HG03095 (cell line): Measurements from ENCODE around the gene ATG12.
"Not testable (repeated sequence)": the region's sequence is repeated elsewhere in the genome, so short reads cannot be mapped to it uniquely, and the experiment has no call there.

ENCODE experiments used
- ATAC-seq: cut with Tn5 transposase; IDR thresholded peaks from one replicate; pipeline ENCODE4 v1.9.1; 2021; ENCODE audit warnings: moderate library complexity; ENCODE audit not compliant: unreplicated experiment

ATG12 gene

DNA sequence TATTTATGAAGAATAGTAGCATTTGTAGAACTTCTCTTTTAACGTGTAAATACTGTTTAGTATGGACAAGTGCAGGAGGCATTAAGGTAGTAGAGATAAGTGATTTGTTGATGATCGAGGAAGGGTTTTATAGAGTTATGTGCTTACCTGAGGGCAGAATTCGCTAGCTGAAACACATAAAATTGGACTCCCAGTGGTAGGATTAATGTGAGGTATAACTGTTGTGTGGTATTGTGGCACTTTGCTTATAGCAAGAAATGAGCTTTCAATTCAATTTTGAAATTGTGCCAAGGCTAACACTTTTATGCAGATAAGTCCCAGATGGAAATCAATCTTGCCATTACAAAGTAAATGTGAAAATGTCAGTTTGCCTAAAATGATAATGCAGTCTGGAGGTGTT, 1.6 kb upstream of the ATG12 start:
- ATAC-seq: no peak

DNA sequence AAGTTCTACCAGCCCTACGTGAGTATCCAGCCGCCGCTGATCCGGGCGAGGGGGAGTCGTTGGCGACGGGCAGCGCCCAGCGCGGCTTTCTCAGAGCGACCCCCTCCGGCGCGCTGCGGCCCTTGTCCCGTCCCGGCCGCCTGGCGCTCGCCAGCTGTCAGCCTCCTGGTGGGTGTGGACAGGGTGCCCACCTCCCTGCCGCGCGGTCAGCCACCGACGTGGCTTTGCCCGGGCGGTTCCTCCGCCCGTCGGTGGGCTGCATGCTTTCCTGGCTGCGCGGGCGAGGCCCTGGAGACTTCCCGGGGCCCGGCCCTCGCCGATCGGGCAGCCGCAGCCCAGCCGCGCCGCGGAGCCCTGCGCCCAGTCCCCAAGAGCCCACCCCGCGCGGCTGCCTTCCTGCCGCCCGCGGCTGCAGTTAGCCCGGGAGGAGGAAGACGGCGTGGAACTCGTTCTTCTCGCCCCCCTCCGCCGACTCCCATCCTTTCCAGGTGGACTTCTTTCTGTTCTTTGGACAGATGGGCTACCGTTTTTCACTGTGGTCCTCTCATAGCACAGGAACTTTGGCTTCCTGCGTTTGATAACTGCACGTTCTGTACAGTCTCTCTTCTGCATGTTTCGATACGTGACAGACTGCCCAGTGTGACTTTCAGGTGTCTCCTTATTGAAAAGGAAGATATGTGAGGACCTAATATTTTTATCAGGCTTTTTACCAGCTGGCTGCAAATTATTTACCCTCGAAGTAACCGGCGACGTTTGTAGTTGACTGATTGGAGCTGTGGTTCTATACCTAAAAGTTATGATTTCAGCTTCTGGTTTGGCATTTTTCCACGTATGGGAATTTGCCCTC, 947 bp upstream of the ATG12 start:
- ATAC-seq: peak; percentile 36

DNA sequence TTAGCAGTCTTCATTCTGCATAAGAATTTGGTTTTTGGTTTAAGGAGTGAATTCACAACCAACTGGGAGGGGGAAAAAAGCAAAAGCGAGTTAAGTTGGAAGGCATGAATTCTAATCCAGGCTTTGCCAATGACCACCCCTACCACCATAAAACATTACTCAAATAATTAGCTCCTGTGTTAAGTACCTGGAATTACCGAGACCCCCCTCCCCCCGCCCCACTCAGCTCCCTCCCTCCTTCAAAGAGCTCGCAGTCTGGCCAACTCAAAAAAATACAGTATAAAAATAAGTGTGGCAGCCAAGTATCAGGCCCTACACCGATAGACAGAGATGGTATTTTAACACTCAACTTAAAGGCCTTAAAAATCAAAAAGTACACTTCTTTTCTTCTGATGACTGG, 492 bp downstream of the ATG12 start:
- ATAC-seq: no peak

DNA sequence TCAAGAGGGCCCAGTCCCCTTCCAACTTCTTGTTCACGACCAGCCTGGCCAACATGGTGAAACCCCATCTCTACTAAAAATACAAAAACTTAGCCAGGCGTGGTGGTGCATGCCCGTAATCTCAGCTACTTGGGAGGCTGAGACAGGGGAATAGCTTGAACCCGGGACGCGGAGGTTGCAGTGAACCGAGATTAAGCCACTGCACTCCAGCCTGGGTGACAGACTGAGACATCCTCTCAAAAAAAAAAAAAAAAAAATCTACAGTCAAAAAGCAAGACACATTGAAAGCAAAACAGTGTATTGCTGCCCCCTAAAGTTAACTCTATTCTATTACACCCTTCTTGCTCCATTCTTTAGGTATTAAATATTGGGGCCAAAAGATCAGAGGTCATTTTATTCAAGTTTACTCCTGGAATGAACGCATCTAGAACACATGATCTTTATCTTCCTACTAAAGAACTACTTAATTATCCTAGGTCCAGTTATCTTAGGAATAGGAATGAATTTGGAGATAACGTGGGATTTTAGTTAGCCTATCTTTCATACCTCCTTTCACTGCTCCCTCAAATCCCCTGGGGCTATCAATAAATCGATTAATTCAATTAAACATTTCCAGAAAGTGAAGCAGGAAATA, 2.4 kb downstream of the ATG12 start:
- ATAC-seq: peak; percentile 13

DNA sequence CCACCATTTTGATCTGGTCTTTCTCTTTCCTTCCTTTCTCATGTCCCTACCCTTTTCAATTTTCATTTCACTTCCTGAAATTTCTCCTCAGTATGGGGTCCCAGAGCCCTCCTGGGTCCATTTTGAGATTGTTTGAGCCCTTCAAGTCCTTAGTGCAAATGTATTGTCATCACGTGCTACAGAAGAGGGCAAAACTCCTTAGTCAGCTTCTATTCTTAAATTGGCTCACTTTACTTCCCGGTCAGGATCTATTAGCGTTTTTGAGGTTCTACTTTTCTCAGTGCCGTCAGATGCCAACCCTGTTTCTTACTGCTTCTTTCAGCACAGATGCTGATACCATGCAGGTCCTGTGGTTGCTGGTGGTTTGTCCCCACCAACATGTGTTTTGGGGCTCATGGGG, 5.9 kb downstream of the ATG12 start:
- no peak for ATAC-seq

DNA sequence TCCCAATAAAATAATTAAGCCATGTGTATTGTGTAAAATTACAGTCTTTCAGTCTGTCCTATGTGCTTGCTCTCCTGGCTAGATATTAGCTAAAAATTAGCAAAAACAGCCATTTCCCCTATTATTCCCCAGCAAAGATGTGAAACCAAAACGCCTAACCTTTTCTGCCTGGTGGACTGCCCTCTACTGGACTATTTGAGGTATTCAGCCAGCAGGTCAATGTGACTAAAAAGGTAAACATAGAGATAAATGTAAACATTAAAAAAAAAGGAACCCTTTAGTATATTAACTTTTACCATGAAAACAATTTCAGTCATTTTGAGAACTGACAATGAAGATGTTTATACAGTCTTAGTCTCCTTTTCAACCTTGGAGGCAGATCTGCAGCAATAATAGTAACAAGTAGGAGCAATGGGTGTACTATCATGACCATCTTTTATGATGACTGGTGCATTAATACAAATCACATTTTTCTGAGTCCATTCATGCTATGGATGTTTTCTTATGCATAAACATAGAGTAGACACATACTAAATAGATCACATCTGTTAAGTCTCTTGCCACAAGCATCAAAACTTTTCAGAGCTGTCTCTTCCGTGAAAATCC, 10.1 kb downstream of the ATG12 start:
- no peak for ATAC-seq

DNA sequence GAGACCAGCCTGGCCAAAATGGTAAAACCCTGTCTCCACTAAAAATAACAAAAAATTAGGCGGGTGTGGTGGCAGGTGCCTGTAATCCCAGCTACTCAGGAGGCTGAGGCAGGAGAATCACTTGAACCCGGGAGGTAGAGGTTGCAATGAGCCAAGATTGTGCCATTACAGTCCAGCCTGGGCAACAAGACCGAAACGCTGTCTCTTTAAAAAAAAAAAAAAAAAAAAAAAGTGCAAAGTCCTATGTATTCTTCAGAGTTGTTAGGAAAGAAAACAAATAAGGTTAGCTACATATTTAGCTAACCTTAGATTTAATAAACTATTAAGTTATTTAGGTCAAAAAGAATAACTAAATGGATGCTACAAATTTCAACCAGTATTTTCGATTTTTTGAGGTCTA, 11.5 kb downstream of the ATG12 start:
- no peak for ATAC-seq

DNA sequence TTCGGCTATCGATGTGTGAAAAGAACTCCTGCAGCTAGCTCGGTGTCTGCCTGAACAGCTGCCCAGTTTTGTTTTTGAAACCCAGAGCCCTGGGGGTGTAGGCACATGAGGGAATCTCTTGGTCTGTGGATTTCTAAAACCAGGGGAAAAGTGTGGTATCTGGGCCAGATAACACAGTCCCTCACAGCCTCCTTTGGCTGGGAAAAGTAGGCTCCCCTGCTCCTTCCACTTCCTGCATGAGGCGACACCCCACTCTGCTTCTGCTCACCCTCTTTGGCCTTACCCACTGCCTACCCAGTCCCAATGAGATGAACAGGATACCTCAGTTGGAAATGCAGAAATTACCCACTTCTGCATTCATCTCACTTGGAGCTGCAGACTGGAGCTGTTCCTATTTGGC, 15.4 kb downstream of the ATG12 start:
- no peak for ATAC-seq

DNA sequence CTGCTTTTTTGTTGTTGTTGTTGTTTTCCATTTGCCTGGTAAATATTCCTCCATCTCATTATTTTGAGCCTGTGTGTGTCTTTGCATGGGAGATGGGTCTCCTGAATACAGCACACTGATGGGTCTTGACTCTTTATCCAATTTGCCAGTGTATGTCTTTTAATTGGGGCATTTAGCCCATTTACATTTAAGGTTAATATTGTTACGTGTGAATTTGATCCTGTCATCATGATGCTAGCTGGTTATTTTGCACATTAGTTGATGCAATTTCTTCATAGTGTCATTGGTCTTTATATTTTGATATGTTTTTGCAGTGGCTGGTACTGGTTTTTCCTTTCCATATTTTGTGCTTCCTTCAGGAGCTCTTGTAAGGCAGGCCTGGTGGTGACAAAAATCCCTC, 16.4 kb downstream of the ATG12 start:
- ATAC-seq: not testable (repeated sequence)

DNA sequence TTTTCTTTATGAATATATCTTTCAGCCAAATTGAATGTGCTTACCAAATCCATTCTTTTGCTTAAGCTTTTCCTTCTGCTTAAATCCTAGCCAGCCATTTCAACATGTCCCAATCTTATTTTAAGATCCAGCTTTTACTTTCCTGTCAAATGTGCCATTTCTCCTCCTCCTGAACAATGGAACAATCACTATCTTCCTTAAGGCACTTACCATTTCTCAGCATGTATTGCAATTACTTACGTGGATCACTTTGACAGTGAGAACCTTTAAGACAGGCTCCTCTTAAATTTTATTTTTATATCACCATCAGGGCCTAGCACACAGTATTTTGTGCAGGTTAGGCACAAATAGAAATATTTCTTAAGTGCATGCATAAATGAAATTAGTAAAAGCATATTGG, 20.5 kb downstream of the ATG12 start:
- ATAC-seq: no peak

DNA sequence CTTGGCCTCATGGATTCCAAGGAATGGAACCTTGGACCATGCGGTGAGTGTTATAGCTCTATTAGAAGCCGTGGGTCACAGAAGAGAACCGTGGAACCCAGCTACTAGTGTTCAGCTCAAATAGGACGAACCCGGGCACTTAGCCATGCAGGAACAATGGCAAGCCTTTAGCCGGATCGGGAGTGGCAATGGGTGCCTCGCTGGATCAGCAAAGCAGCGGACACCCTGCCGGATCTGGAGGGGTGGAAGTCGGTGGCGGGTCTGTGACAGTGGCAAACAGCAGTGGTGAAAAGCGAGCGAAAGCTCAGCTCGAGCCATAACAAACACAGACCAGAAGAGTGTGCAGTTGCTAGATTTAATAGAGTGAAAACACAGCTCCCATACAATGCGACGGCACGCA, 22.5 kb downstream of the ATG12 start:
- ATAC-seq: no peak

DNA sequence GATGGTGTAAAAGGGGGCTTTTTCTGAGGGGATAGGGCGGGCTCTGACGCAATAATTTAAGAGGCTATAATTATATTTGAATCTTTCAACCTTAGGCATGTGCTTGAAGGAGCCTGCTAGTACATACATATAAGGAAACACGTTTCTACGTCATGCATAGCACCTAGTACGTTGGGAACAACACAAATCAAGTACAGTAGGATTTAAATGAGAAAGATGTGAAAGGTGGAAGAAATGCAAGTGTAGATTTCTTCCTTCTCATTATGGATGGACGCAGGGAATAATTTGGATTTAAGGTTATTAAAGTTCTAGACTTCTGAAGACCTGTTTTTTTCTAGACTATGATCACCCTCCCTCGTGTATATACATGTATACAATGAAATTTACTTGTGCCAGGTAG, 24.0 kb downstream of the ATG12 start:
- no peak for ATAC-seq

DNA sequence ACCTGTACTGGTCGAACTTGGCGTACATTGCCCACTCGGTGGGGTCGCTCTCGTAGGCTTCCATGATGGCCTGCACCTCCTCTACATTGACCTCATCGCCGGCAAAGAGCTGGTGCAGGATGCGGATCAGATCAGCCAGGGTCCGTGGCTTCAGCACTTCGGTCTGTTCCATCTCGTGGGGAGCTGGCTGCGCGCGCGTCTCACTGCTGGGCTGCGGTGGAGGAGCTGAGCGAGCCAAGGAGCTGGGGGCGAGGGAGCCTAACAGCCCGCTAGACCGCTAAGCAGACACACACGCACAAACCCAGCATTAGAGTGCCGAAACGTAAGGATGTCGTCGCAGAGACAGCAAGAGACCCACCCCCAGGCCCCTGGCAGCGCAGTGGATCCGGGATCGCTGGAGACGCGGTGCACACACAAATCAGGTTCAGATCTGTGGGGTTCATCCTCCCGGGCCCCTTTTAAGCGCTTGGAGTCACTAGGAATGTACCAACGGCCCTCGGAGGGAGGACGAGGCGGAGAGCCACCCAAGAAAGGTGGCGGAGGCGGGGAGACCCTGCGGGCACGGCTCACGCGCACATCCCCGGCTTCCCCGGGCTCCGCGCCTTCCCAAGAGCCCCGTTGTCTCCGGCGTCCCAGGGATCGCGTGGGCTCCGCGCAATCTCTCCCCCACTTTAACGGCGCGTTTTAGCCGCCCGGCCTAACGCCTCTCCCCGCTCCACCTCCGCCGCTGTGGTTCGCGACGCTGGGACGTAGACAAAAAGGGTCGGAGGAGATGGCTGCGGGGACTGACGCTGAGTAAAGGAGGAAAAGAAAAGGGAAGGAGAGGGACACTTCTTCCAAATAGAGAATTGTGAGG, 24.9 kb downstream of the ATG12 start, which contains the start of gene CDO1:
Gene CDO1 (minus strand): TSS at position 434 of the 856 bp plus-strand sequence. CDS start 262 bp downstream, at position 172.
- ATAC-seq: no peak

DNA sequence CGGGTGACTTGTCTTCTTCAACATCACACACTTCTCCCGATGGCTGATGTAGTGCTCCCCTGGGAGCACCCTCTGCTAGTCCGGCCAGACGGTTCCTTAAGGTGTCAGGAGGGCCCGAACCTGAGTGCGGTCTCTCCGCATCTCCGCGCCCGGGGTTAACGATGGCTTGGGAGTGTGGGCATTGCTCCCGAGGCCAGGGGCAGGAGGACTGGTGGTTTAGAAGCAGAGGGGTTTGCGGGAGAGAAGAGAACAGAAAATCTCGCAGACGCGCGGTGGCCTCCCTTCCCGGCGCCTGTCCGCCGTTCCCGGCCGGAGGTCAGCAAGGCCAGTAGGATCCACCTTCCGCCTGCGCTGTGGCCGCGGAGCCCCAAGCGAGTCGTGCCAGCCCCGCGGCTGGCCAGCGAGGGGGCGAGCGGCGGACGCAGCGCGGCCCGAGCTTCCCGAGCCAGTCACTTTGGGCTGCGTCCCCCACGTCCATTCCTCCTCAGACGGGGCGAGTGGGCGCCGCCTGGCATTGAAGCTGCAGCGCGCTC, 25.6 kb downstream of the ATG12 start:
- ATAC-seq: no peak

DNA sequence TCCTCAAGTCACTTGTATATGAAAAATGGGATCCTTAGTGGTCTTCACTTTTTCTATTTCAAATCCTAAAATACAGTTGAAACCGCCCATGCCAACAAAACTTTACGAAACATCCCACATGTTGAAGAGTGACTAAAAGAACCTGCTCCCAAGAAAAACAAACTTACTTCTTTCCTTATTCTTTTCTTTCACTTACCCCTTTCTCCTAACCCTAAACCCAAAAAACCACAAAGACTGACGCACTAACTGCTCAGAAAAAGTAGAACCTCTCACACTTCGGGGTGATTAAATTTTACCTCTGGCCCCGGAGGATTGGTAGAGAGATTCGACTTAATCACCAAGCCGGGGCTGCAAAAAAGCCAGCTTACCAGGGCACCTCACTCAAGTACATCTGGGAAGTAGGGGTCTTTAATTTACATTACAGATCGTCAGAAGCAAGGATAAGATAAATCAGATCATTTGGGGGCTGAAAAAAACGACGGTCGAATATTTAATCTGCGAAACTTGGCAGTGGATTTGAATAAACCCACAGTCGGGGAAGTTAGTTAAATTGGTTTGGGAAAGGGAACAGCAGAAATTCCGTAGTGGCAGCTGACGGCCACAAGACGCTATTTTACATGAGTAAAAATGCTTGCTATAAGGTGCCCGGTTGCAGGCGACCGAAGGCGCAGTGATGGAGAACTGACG, 26.2 kb downstream of the ATG12 start:
- no peak for ATAC-seq

DNA sequence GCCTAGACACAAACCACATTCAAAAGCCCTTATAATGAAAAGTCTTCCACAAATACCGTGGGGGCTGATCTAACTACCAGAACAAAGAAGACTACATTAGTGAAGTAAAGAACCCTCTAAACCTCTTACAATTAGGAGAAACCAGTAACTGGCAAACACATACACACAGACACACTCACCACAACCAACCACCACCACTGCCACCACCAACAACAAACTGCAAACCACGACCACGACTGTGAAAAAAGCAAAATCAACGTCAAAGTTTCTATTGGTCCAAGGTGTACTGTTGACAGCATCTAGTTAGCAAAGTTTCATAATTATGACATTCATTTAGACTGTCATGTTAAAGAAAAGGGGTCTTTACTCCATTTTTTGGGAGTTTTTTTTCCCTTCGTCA, 27.6 kb downstream of the ATG12 start:
- no peak for ATAC-seq

DNA sequence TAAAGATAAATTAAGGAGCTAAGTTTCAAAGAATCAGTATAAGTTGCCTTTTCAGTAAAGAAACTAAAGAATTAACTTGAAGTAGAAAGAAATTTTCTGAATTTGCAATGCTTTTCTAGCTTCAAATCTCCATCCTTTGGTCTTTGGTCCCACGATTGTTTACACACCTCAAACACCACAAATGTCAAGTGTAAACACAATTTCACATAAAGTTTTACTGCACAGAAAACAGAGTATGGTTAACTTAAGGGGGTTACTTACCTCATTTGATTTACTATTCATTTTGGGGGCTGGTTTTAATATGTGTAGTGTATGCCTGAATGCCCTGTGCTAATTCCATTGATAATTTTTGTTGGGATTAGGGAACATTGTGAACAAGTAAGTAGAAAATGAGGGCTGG, 29.0 kb downstream of the ATG12 start:
- ATAC-seq: no peak

DNA sequence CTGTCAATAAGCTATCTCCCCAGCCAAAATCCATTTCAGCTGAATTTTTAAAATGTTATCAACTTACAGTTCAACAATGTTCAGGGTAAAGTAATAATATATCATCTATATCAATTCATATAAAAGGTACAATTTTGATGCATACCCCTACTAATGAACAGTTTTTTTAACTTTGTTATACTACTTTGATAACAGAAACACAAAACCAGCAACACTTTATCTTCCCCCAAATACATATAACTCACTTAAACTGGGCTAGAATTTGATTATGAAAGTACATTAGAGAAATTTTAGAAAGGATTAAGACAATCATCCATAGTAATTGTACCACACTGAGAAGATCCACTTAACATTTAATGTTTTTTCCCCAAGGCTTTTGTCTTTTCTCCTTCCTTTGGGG, 30.0 kb downstream of the ATG12 start:
- no peak for ATAC-seq

DNA sequence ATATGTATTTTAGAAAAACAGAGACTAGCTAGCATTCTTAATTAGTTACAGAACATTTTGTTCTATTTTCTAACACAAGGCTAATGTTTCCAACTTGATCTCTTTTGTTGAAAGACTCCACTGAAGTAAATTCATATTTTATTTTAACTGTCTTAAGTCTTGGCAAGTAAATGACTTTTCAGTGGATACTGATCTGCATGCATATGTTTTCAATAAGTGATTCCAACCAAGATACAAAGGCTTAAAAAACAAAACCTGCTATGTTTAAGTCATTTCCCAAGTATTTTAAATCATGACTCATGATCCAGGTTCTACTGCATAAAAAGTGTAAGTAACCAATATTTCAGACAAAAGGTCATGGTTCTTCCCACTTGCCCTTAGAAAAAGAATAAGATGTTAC, 30.6 kb downstream of the ATG12 start:
- no peak for ATAC-seq

DNA sequence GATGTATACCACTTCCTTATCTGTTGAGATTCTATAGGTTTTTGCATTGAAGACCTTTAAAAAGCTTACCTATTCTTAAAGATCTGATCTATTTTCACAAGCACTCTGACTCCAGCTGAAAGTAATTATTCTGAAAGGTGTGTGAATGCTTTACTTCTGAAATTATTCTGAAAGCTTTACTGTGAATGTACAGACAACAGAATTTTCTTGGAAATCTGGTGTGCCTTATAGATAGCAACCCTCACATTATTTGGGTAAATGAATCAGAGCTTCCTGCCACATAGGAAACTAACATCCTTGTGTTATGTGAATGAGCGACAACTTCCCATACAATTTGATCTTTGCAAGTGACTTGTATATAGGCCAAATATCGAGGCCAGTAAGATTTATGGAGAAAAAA, 31.4 kb downstream of the ATG12 start:
- no peak for ATAC-seq
